DOHH2 (cell line): Measurements from ENCODE around the gene PDE6C.

Experiments
- EZH2phosphoT487 ChIP-seq: fragments of 200-600 bp; sonication (generic); IDR thresholded peaks from 2 replicates; pipeline ENCODE4 v1.6.1; 2017; ENCODE audit warnings: borderline replicate concordance, mild to moderate bottlenecking, antibody characterized with exemption, low read length, moderate library complexity, mixed read lengths
- TF ChIP-seq, protein P1 (sequence below): fragments of 200-600 bp; sonication (generic); IDR thresholded peaks from one replicate; pipeline ENCODE4 v1.5.1; 2014; ENCODE audit warnings: antibody characterized with exemption, mild to moderate bottlenecking, low read depth, low read length; ENCODE audit not compliant: poor library complexity, severe bottlenecking

DNA sequence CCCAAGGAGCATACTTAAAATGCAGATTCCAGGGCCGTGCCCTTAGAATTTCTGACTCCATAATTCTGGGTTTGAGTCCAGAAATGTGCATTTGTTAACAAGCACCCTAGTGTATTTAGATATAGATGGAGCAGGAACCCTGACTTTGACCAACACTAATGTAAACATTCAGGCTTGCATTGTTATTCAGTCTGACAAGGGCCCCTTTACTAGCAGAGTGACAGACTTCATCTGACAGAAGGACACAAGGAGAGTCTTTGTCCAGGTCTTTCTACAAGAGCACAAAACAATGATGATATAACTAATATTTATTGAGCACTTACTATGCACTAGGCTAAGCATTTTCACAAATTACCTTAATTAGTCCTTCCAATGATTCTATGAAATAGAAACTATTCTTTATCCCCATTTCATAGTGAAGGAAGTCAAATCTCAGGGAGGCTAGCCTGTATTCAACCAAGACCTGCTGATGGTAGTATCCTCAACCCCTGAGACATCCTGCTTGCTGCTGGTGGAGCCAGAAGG, 15.2 kb upstream of the PDE6C start:
- TF ChIP-seq, protein P1, sequence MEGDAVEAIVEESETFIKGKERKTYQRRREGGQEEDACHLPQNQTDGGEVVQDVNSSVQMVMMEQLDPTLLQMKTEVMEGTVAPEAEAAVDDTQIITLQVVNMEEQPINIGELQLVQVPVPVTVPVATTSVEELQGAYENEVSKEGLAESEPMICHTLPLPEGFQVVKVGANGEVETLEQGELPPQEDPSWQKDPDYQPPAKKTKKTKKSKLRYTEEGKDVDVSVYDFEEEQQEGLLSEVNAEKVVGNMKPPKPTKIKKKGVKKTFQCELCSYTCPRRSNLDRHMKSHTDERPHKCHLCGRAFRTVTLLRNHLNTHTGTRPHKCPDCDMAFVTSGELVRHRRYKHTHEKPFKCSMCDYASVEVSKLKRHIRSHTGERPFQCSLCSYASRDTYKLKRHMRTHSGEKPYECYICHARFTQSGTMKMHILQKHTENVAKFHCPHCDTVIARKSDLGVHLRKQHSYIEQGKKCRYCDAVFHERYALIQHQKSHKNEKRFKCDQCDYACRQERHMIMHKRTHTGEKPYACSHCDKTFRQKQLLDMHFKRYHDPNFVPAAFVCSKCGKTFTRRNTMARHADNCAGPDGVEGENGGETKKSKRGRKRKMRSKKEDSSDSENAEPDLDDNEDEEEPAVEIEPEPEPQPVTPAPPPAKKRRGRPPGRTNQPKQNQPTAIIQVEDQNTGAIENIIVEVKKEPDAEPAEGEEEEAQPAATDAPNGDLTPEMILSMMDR: no peak
- TF ChIP-seq EZH2phosphoT487: no peak
